ENCODE results near the gene HDGFL2.

The HDGFL2 gene

DNA sequence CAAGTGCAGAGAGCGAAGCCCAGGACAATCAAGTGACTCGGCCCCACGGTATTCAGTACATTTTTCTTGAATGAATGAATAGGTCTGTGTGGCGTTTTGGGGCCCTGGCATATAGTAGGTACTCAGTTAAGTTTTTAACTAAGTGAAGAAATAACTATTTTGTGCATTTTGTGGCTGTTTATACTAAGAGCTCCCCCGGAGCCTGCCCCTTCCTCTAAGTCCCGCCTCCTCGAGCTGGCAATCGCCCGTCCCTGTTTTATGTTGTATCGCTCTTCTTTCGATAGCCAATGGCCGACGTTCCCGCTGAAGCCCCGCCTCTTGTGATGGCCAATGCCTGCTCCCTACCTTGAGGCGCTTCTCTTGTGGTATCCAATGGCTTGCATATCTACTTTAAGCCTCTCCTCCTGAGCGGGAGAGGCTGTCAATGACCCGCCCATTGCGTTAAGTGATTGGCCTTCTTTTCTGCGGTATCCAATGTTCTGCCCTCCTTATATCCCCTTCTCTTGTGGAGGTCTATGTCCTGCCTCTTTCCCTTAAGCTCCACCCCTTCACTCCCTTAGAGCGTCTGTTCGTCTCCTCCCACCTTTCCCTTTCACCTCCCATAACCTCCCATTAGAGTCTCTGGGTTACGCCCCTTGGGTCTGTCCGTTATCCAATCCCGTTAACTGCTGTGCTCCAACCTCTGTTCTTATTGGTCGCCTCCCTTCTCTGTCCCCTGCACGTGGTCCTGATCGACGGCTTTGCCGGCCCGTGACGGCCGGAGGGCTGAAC is 509 bp upstream of the HDGFL2 start:
- DNase-seq = peak; percentile 99

DNA sequence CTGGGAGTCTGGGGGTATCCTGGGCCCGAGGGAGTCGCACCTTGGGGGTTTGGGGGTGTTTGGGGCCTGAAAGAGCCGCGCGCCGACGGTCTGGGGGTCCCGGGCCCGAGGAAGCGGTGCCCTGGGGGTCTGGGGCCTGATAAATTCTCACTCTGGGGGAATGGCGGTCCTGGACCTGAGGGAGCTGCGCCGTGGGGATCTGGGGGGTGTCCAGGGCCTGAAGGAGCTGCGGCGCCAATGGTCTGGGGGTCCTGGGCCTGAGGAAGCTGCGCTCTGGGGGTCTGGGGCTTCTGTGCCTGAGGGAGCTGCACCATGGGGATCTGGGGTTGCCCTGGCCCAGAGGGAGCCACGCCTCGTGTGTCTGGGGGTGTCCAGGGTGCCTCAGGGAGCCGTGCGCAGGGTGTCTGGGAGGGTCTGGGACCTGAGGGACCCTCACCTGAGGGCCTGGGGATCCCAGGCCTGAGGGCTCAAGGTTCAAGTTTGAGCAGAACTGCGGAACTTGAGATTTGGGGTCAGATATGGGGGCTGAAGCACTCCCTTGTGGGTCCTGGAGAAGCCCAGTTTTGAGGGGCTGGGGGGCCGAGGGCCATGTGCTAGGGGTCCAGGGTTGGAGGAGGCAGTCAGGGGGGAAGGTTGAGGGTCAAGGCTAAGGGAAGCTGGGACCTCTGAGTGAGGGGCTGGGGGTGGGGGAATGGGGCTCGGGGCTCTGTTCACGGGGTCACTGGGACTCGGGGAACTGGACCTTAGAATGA is 1.1 kb downstream of the HDGFL2 start:
- DNase-seq = no peak

DNA sequence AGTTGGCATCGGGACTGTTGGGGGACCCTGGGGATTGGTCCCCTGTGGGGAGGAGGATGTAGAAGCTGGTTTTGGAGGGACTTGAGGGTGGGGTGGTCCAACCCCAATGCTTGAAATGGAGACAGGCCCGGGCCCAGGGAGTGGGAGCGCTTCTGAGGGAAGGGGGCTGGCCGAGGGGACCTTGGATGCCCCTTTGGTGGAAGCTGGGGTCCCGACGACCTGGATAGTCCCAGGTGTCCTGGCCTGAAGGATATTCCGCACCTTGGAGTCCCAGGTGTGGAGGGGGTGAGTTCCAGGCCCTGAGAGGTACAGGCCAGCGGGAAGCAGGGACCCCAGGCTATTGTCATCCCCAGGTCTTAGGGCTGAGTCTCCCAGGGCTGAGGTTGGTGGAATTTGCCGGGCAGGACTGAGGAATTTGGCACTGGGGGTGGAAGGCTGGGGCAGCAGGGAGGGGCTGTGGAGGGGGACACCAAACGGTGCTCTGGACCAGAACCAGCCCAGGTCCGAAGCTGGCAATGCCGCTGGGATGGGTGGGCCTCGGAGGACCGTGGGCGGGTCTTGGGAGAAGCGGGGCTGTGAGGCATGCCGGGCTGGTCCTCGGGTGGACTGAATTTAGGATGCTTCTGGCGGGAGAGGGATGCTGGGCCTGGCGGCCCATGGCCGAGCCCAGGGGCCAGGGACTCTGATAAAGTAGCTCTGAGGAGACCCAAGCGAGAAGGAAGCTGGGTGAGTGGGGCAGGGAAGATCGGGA is 1.8 kb downstream of the HDGFL2 start:
- DNase-seq = no peak

DNA sequence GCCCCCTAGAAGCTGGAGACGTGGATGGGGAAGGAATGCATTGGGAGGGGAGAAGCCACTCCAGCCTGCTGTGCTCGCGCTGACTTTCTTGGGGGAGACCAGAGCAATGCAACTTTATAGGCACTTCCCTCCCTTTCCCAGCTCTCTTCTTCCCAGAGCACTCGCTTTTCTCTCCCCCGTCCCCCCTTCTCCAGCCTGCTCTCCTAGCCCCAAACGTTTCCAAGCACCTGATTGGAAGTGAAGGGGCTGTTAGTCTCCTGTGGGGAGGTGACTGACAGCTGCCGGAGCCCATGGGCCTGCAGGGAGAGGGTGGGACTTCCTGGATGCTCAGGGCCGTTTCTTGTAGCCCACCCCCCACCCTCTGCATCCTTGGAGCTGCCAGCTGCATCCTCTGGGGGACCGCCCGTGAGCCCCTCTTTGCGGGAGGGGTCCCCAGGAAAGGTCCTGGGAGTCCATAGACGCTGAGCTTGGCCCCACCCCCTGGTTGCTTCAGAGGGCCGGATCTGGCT is 2.5 kb downstream of the HDGFL2 start:
- peak; percentile 42 for DNase-seq

DNA sequence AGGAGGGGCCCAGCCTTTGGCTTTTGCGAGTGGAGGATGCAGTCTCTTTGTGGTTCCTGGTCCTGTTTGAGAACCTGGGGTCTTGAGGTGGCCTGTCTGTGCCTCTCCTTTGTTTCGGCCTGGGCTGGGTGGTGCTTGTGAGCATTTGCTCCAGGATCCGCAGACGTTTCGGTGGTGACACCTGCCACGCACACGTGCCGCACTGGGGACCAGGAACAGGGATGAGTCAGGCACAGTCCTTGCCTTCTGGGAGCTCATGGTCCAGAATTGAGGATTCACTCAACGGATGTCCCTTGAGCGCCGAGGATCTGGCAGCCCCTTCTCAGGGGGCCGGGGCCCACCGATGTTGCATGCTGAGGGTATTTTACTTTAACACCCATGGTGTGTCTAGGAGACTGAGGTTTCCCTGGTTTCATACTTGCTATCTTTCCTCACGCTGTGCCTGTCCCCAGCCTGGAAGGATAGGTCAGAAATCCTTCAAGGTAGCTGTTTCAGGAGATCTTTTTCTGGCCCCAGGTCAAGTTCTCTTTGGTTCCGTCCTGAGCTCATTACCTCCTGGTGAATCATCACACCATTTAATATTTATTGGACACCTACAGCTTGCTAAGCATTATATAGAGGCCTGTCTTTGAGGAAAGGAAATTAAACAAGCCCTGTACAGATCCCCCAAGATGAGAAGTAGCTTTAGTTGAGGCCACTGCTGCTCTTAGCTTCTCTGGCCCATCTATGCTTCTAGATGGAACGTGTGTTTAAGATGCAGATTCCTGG is 5.1 kb downstream of the HDGFL2 start:
- DNase-seq = no peak

DNA sequence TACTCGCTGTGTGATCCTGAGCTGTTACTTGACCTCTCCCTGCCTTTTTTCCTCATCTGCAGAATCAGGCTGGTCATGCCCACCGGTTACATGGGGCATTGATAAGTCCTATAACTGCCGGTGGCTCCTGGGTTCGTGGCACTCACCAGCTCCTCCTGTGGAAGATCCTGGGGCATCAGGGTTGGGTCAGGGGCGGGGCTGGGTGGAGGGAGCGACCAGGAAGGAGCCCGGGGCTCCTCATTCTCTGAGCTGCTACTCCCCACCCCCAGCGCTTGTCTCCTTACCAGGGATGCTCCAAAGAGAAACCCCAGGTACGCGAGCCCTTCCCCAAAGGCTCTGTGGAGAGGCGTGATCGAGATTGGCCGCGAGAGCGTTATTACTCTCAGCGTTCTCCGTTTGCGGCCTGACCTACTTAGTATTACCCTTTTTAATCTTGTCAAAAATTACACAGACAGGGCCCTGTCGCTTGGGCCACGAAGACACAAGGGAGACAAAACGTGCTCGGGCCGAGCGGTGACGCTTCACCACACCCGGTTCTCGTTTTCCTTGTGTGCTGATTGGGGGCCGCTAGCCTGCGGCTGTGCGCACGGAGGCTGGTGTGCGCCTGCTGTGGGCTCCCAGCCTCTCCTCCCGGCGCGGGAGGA is 10.7 kb downstream of the HDGFL2 start:
- DNase-seq = no peak

DNA sequence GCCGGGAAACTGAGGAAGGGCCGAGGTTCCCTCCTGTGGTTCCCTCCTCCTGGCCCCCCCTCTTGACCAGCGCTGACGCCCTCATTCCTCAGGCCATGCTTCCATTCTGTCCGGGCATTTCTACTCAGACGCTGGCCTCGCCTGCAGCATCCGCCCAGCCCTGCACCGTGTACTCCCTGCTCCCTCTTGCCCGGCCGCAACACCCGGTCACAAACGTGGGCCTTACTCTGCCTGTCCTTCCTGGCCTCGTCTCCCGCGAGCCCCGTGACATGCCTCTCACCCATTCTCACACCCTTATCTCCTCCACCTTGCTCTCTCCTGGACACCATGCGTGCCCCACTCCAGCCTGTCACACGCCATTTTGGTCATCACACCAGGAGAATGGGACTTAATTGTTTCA is 11.3 kb downstream of the HDGFL2 start:
- no peak for DNase-seq

DNA sequence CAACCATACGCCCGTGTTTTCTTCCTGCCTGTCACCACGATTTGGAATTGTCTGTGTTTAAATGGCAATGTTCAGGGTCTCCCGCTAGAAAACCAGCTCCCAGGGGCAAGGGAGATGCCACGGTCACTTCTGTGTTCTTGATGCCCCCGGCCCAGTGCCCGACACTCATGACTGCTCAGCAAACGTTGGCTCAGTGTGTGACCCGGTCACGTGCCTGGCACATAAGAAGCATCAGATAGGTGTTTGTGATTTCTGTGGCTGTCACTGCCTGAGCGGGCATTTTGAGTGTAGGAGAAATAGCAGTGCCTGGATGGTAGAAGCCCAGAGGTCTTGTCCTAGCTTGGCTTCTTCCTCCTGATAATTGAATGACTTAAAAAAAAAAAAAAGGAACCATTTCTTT is 15.5 kb downstream of the HDGFL2 start:
- DNase-seq = no peak

DNA sequence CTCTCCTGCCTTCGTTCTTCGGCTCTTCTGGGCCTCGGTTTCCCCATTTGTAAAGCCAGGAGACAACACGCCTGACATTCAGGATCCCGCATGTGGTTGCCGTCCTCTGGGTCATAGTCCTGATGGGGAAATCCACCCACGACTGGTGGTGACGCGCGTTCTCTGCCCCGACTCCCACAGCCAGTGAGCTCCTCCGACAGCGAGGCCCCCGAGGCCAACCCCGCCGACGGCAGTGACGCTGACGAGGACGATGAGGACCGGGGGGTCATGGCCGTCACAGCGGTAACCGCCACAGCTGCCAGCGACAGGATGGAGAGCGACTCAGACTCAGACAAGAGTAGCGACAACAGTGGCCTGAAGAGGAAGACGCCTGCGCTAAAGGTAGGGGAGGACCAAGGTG is 16.4 kb downstream of the HDGFL2 start:
- DNase-seq = no peak

DNA sequence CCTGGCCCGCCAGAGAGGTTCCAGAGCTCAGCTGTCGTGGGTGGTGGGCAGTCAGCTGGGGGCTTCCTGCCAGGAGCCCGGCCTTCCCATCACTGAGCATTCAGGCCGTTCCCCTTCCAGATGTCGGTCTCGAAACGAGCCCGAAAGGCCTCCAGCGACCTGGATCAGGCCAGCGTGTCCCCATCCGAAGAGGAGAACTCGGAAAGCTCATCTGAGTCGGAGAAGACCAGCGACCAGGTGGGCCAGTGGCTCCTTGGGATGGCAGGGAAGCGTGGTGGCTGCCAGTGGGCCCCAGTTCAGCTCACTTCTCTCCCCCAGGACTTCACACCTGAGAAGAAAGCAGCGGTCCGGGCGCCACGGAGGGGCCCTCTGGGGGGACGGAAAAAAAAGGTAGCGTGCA is 19.3 kb downstream of the HDGFL2 start:
- no peak for DNase-seq

DNA sequence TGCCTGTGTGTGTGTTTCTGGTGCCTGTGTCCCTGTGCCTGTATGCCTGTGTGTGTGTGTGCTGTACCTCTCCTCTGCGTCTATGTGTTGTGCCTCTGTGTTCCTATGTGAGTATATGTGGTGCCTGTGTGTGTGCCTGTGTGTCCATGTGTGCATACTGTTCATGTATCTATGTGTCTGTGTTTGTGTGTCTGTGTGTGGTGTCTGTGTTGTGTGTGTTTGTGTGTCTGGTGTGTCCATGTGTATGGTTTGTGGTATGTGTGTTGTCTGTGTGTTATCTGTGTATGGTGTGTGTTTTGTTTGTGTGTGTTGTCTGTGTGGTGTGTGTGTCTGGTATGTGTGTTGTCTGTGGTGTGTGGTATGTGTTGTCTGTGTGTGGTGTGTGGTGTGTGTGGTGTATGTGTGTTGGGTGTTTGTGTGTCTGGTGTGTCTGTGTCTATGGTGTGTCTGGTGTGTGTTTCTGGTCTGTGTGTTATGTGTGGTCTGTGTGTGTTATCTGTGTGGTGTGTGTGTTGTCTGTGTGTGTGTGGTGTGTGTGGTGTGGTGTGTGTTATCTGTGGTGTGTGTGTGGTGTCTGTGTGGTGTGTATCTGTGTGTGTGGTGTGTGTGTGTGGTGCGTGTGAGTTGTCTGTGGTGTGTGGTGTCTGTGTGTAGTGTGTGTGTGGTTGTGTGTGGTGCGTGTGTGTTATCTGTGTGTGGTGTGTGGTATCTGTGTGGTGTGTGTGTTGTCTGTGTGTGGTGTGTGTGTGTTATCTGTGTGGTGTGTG is 20.4 kb downstream of the HDGFL2 start:
- DNase-seq = no peak

DNA sequence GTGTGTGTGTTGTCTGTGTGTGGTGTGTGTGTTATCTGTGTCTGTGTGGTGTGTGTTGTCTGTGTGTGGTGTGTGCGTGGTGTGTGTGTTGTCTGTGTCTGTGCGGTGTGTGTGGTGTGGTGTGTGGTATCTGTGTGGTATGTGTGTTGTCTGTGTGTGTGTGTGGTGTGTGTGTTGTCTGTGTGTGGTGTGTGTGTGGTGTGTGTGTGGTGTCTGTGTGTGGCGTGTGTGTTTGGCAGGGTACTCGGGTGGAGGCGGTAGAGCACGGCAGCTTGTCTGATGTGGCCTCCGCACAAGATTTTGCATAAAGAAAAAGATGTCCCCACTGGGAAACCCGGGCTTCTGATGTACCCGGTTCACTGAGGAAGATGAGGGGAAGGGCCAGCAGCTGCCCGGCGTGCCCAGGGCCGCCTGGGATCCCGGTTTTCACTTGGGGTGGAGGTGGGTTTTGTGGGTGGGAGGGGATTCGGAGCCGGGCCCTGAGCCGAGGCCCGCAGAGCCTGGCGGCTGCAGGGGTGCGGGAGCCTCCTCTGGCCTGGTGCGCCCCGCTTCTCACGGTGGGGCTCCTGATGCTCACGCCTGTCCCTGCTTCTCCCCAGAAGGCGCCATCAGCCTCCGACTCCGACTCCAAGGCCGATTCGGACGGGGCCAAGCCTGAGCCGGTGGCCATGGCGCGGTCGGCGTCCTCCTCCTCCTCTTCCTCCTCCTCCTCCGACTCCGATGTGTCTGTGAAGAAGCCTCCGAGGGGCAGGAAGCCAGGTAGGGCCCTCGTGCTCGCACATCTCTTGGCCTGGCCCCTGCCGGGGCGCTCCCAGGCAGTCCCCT is 21.2 kb downstream of the HDGFL2 start:
- no peak for DNase-seq

DNA sequence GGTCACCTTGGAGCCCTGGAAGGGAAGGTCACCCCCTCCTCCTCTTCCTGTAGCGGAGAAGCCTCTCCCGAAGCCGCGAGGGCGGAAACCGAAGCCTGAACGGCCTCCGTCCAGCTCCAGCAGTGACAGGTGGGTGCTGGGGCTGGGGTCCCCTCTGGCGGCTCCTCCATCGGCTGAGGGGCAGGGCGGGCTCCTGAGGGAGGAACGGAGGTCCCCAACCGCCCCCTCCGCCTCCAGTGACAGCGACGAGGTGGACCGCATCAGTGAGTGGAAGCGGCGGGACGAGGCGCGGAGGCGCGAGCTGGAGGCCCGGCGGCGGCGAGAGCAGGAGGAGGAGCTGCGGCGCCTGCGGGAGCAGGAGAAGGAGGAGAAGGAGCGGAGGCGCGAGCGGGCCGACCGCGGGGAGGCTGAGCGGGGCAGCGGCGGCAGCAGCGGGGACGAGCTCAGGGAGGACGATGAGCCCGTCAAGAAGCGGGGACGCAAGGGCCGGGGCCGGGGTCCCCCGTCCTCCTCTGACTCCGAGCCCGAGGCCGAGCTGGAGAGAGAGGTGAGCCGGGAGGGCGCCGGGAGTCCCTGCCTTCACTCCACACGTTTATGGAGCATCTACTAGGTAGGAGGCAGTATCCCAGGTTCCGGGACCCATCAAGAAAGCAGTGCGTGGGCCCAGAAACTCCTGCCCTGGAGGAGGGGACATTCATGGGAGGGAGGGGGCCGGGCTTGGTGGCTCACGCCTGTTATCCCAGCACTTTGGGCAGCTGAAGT is 22.0 kb downstream of the HDGFL2 start:
- no peak for DNase-seq

DNA sequence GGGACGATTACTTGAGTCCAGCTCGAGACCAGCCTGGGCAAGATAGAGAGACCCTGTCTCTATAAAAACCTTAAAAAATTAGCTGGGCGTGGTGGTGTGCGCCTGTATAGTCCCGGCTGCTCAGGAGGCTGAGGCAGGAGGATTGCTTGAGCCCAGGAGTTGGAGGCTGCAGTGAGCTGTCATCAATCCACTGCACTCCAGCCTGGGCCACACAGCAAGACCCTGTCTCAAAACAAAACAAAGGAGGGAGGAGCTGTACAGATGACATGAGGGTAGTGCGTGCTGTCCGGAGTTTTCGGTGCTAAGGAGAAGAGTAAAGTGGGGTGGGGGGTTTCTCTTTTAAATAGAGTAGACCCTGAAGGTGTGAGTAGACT is 22.6 kb downstream of the HDGFL2 start:
- no peak for DNase-seq

DNA sequence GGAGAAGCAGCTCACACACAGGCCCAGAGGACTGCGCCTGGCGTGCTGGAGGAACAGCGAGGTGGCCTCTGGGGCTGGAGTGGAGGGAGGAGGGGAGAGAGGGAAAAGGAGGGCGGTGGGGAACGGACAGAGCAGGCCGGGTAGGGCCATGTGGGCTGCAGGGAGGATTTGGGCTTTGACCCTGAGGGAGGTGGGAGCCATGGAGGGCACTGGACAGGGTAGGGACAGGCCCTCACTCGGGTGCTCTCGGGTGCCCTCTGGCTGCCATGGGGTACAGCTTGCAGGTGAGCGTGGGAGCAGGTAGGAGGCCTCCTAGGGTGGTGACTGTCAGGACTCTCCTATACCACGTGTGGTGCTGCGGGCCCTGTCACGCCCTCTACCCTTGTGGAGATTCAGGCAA is 23.4 kb downstream of the HDGFL2 start:
- DNase-seq = no peak

DNA sequence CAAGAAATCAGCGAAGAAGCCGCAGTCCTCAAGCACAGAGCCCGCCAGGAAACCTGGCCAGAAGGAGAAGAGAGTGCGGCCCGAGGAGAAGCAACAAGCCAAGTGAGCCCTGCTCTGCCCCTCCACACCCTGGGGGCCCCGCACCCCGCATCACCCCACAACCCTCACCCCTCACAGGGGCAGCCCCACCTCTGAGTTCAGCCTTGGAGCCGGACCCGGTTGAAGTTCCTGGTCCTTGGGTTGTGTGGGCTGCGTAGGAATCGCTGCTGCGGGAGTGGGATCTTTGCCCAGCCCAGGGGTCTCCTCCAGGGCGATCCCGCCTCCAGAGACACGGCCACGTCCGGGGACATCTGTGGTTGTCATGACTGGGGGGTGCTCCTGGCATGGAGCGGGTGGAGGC is 24.2 kb downstream of the HDGFL2 start:
- no peak for DNase-seq

DNA sequence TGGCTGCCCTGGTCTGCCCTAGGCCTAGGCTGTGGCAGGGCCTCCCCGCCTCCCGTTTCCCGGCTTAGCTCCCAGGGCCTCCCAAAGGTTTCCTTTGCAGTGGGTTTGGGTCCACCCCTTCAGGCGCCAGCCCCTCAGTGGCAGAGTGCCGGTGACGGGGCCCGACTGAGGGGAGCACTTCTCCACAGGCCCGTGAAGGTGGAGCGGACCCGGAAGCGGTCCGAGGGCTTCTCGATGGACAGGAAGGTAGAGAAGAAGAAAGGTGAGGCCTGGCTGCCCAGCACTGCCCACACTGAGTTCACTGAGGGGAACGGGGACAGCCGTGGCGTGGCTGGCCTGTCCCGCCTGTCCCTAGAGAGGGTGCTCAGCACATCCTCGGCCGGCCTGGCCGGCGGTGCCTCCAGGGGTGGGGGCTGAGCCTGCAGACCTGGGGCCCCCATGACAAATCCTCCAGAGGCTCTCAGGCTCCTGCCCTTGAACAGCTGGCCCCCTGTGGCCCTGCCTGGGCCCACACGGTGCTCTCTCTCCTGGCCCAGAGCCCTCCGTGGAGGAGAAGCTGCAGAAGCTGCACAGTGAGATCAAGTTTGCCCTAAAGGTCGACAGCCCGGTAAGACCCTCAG is 25.8 kb downstream of the HDGFL2 start:
- DNase-seq = no peak

DNA sequence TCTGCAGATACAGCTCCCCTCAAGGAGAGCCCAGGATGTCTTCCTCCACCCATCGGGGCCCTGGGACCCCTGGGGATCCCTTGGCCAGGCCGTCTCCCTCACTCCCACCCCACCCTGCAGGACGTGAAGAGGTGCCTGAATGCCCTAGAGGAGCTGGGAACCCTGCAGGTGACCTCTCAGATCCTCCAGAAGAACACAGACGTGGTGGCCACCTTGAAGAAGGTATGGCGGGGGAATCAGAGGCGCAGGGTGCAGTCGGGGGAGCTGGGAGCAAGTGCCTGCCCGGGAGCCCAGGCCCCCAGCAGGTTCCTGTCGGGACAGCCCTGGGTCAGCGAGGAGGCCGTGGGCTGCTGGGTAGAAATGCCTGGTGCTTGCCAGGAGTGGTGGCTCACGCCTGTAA is 26.6 kb downstream of the HDGFL2 start:
- DNase-seq = no peak

DNA sequence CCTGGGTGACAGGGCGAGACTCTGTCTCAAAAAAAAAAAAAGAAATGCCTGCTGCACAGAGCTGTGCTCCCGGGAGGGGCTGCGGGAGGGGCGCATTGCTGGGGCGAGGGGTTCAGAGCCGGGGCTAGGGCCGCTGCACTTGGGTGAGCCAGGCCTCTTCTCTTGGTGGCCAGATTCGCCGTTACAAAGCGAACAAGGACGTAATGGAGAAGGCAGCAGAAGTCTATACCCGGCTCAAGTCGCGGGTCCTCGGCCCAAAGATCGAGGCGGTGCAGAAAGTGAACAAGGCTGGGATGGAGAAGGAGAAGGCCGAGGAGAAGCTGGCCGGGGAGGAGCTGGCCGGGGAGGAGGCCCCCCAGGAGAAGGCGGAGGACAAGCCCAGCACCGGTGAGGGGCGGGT is 27.2 kb downstream of the HDGFL2 start:
- no peak for DNase-seq

All from suppressor macrophage treated with lipopolysaccharide for 4 hours (primary cell).